ENCODE measurements around the gene KARS1.

Gene KARS1

DNA sequence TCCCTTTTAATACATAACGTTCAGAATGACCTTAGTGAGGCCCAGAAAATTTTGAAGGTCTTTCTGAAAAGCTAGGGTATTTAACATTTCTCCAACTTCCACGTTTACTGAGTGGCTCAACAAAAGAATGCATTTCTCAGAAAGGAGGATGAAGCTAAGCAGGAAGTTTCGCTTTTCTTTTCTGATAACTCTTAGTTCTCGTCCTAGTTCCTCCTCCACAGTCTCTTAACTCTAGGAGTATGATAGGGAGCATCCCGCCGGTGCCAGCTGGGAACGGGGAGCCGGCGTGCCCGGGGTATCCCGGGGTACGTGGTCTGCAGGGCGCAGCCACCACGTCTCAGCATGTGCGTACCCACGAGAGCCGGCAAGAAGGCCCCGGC, 363 bp downstream of the KARS1 start:
- TF ChIP-seq, protein P1, sequence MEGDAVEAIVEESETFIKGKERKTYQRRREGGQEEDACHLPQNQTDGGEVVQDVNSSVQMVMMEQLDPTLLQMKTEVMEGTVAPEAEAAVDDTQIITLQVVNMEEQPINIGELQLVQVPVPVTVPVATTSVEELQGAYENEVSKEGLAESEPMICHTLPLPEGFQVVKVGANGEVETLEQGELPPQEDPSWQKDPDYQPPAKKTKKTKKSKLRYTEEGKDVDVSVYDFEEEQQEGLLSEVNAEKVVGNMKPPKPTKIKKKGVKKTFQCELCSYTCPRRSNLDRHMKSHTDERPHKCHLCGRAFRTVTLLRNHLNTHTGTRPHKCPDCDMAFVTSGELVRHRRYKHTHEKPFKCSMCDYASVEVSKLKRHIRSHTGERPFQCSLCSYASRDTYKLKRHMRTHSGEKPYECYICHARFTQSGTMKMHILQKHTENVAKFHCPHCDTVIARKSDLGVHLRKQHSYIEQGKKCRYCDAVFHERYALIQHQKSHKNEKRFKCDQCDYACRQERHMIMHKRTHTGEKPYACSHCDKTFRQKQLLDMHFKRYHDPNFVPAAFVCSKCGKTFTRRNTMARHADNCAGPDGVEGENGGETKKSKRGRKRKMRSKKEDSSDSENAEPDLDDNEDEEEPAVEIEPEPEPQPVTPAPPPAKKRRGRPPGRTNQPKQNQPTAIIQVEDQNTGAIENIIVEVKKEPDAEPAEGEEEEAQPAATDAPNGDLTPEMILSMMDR (IDR thresholded peaks at IDR 0.05; ENCODE audit: low read depth, low read length, missing control alignments) = no peak
- in situ Hi-C loops (cut with HindIII; ENCODE audit: low sequenced_read_pairs) = loop anchor here (5.0 kb wide), 1 partner anchor 105 kb away; no protein-coding TSS in a partner anchor
- peak overlapping the region; percentile 86 for H3K4me3 ChIP-seq (ENCODE audit: low read depth, low read length)
- DNase-seq (ENCODE audit: low read depth) = no peak

GRCh38 chr16:75644240-75645012, 3.0 kb downstream of the KARS1 start:
- no peak for DNase-seq (ENCODE audit: low read depth)
- in situ Hi-C loops (cut with HindIII; ENCODE audit: low sequenced_read_pairs) = loop anchor here (5.0 kb wide), 1 partner anchor 108 kb away; no protein-coding TSS in a partner anchor
- TF ChIP-seq, protein P1 (IDR thresholded peaks at IDR 0.05; ENCODE audit: low read depth, low read length, missing control alignments) = no peak
- H3K4me3 ChIP-seq (ENCODE audit: low read depth, low read length) = no peak overlapping the region

DNA sequence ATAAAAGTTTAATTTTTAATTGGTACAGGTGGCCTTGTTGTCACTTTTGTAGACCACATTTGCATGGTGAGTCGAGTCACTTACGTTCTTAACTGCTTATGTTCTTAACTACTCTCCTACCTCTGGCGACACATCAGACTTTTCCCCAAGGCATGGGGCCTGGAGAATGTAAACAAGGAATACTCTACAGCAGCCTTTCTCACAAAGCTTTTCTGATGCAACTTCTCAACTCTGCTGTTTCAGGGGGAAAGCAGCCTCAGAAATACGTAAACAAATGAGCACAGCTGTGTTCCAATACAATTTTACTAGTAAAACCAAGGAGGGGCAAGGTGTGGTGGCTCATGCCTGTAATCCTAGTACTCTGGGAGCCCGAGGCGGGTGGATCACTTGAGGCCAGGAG, 6.9 kb downstream of the KARS1 start:
- in situ Hi-C loops (cut with HindIII; ENCODE audit: low sequenced_read_pairs) = no loop called here
- DNase-seq (ENCODE audit: low read depth) = no peak
- no peak overlapping the region for H3K4me3 ChIP-seq (ENCODE audit: low read depth, low read length)
- TF ChIP-seq, protein P1 (IDR thresholded peaks at IDR 0.05; ENCODE audit: low read depth, low read length, missing control alignments) = no peak

GRCh38 chr16:75635036-75635435, 12.4 kb downstream of the KARS1 start:
- TF ChIP-seq, protein P1 (IDR thresholded peaks at IDR 0.05; ENCODE audit: low read depth, low read length, missing control alignments) = no peak

GRCh38 chr16:75632857-75633256, 14.6 kb downstream of the KARS1 start:
- in situ Hi-C loops (cut with HindIII; ENCODE audit: low sequenced_read_pairs) = no loop called here
- TF ChIP-seq, protein P1 (IDR thresholded peaks at IDR 0.05; ENCODE audit: low read depth, low read length, missing control alignments) = no peak
- no peak for DNase-seq (ENCODE audit: low read depth)
- no peak overlapping the region for H3K4me3 ChIP-seq (ENCODE audit: low read depth, low read length)

More at GRCh38 chr16:75635036-75635435, 12.4 kb downstream of the KARS1 start:
- in situ Hi-C loops (cut with HindIII; ENCODE audit: low sequenced_read_pairs) = no loop called here
- no peak overlapping the region for H3K4me3 ChIP-seq (ENCODE audit: low read depth, low read length)
- DNase-seq (ENCODE audit: low read depth) = no peak

- no peak overlapping the region for H3K4me3 ChIP-seq (ENCODE audit: low read depth, low read length)
- TF ChIP-seq, protein P1 (IDR thresholded peaks at IDR 0.05; ENCODE audit: low read depth, low read length, missing control alignments) = no peak
- in situ Hi-C loops (cut with HindIII; ENCODE audit: low sequenced_read_pairs) = no loop called here
- DNase-seq (ENCODE audit: low read depth) = no peak
These were observed 17.4 kb downstream of the KARS1 start for GRCh38 chr16:75630052-75630451.
